Adrenal gland (tissue), 5 donors: Measurements from ENCODE around the gene DNAJC6.

ENCODE experiments used
- POLR2A ChIP-seq, 2 donors: fragments of 450-650 bp; IDR thresholded peaks; one replicate each; pipeline ENCODE4 v1.6.1; 2017; ENCODE audit warnings: antibody characterized with exemption in 2 of 2, mild to moderate bottlenecking in 2 of 2, moderate library complexity in 1 of 2
- TF ChIP-seq, protein P1 (sequence below), 6 experiments: fragments of 450-650 bp in 4 of 6; fragments of 200-600 bp in 2 of 6; sonication (generic) in 1 of 6; IDR thresholded peaks; 1 replicate in 5 of 6; 2 replicates in 1 of 6; pipeline versions ENCODE4 v1.5.1 to v1.8.0; 2016 to 2021; ENCODE audit warnings: antibody characterized with exemption in 6 of 6, mild to moderate bottlenecking in 2 of 6, moderate library complexity in 1 of 6
- donor health status: DM: no; HTN: no; CAD: no.

DNA sequence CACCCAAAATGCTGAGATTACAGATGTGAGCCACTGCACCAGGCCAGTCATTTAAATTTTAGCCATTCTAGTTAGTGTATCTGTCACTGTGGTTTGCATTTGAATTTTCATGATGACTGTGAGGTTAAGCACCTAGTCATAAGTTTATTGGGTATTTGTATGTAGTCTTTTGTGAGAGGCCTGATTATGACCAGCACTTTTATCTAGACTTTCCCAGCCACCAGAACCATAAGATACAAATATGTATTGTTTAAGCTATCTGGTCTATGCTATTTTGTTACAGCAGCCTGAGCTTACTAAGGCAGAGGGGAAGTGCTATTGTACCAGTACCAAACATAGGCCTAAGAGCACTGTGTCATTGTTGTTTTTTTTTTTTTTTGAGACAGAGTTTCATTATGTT, 19.9 kb upstream of the DNAJC6 start:
- TF ChIP-seq, protein P1, sequence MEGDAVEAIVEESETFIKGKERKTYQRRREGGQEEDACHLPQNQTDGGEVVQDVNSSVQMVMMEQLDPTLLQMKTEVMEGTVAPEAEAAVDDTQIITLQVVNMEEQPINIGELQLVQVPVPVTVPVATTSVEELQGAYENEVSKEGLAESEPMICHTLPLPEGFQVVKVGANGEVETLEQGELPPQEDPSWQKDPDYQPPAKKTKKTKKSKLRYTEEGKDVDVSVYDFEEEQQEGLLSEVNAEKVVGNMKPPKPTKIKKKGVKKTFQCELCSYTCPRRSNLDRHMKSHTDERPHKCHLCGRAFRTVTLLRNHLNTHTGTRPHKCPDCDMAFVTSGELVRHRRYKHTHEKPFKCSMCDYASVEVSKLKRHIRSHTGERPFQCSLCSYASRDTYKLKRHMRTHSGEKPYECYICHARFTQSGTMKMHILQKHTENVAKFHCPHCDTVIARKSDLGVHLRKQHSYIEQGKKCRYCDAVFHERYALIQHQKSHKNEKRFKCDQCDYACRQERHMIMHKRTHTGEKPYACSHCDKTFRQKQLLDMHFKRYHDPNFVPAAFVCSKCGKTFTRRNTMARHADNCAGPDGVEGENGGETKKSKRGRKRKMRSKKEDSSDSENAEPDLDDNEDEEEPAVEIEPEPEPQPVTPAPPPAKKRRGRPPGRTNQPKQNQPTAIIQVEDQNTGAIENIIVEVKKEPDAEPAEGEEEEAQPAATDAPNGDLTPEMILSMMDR (IDR thresholded peaks at IDR 0.05), result no peak
- no peak for TF ChIP-seq POLR2A (IDR thresholded peaks at IDR 0.05)
